ENCODE measurements around the gene PARD6G. TPM values are rescaled to one million over a fixed set of nuclear protein-coding genes. Genes with fewer than 3 reads are reported as not detected.

PARD6G gene
- total and polyA plus RNA-seq, 2 experiments from 2014 or later: 6.9 to 18.5 TPM

DNA sequence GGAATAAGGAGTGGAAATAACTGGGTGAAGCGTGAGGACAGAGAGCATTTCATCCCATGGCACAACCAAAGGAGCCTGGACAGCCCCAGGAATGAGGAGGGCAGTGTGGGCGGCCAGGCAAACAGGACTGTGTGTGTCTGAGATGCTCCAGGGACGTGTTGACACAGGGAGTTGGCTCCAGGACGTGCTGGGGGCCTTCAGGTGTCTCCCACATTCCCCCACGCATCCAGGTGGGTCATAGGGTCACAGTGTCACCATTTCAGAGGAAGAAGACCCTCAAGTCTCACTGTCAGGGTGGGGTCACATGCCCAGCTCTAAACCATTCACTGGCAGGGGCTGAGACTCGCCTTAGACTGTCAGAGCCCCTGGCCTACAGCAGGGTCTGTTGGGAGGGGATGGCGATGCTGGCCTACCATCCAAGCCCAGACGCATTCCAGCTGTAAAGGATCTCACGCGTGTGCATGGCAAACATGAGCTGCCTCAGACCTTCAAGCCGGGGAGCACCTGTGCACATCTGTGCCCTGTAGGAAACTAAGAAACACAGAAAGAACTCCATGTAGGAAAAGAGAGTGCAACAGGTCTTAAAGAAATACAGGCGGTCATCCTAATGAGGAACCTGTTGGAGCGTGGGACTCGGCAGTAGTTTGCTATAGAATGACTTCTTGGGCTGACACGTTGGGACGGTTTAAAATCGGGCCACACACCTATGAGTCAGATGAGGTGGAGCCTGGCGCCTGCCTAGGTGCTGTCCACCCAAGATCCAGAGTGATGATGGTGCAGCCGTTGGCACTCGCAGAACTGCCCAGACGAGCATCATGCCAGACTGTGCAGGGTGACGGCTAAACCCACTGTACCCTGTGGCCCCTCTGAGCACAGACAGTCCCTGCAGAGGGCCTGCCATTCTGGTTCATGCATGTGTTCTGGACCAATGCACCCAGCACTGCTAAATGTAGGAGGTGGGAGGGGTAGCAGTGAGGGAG, 17.3 kb downstream of the PARD6G start:
- Histone ChIP-seq H3K79me2 (replicated peaks; ENCODE audit: insufficient read depth) (0 out of 2 replicates have a peak, but pooled peaks cover 4% of the 10 kb centered on the region), H2AFZ (no peak overlapping the region), H3K4me2 (no peak overlapping the region), H3K9me2 (ENCODE audit: insufficient read depth) (no peaks in the 10 kb centered on the region), H3K4me1 (ENCODE audit: insufficient read depth) (peaks cover 6% of the 10 kb centered on the region), H3F3A (replicated peaks; ENCODE audit: low read depth) (no peaks in the 10 kb centered on the region), H3K27ac (ENCODE audit: low read depth) (no peak overlapping the region), H3K27me3 (ENCODE audit: insufficient read depth) (no peaks in the 10 kb centered on the region), H3K4me3 (no peak overlapping the region), H3K36me3 (ENCODE audit: insufficient read depth) (no peaks in the 10 kb centered on the region), H4K20me1 (replicated peaks; ENCODE audit: insufficient read depth) (0 out of 2 replicates have a peak, but pooled peaks cover 9% of the 10 kb centered on the region)
- H3K36me3 Mint-ChIP-seq (ENCODE audit: low read depth): no peaks in the 10 kb centered on the region
- H3K27ac Mint-ChIP-seq: no peak overlapping the region
- TF ChIP-seq, protein P1, sequence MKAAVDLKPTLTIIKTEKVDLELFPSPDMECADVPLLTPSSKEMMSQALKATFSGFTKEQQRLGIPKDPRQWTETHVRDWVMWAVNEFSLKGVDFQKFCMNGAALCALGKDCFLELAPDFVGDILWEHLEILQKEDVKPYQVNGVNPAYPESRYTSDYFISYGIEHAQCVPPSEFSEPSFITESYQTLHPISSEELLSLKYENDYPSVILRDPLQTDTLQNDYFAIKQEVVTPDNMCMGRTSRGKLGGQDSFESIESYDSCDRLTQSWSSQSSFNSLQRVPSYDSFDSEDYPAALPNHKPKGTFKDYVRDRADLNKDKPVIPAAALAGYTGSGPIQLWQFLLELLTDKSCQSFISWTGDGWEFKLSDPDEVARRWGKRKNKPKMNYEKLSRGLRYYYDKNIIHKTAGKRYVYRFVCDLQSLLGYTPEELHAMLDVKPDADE (IDR thresholded peaks at IDR 0.05): no peak
- TF ChIP-seq CREB1 (CRISPR knock-in tag; IDR thresholded peaks at IDR 0.05; ENCODE audit: low read depth): no peak
- no peak for TF ChIP-seq EZH2 (IDR thresholded peaks at IDR 0.05; ENCODE audit: low read depth, unreplicated experiment)
- no peak for TF ChIP-seq POLR2AphosphoS5 (IDR thresholded peaks at IDR 0.05; ENCODE audit: low read depth)
- TF ChIP-seq EZH2phosphoT487 (IDR thresholded peaks at IDR 0.05; ENCODE audit: unreplicated experiment): no peak
- no peak overlapping the region for H3K4me3 Mint-ChIP-seq
- no peak for DNase-seq (ENCODE audit: low spot score)
- no peaks in the 10 kb centered on the region; the same call in 2 of the 3 replicates for H3K9me3 Mint-ChIP-seq
- peaks cover 8% of the 10 kb centered on the region for H3K27me3 Mint-ChIP-seq (ENCODE audit: insufficient read depth, low read depth, poor library complexity)
- no peak for ATAC-seq
- peaks cover 13% of the 10 kb centered on the region for H3K4me1 Mint-ChIP-seq

DNA sequence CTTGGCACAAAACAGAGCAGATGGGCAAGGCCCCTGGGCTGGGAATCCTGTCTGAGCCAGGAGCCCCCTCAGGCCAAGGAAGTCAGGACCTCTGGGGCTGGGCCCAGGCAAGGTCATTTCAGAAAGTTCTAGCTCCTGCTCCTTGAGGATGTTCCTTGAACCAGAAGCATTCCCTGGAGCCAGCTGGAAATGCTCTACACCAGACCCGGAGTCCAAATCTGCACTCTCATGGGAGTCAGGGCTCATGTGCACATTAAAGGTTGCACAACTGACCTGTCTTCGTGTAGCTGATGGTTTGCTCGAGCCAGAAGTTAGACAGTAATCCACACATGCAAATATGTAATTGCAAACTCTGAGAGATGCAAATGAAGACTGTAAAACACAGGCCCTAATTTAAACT, 18.0 kb downstream of the PARD6G start:
- H3K27ac Mint-ChIP-seq: no peak overlapping the region
- TF ChIP-seq CREB1 (CRISPR knock-in tag; IDR thresholded peaks at IDR 0.05; ENCODE audit: low read depth): no peak
- no peak for TF ChIP-seq JUNB (IDR thresholded peaks at IDR 0.05; ENCODE audit: unreplicated experiment)
- TF ChIP-seq EZH2 (IDR thresholded peaks at IDR 0.05; ENCODE audit: low read depth, unreplicated experiment): no peak
- no peak for TF ChIP-seq EZH2phosphoT487 (IDR thresholded peaks at IDR 0.05; ENCODE audit: unreplicated experiment)
- no peak for TF ChIP-seq NANOG (IDR thresholded peaks at IDR 0.05; ENCODE audit: borderline replicate concordance)
- TF ChIP-seq, protein P2, sequence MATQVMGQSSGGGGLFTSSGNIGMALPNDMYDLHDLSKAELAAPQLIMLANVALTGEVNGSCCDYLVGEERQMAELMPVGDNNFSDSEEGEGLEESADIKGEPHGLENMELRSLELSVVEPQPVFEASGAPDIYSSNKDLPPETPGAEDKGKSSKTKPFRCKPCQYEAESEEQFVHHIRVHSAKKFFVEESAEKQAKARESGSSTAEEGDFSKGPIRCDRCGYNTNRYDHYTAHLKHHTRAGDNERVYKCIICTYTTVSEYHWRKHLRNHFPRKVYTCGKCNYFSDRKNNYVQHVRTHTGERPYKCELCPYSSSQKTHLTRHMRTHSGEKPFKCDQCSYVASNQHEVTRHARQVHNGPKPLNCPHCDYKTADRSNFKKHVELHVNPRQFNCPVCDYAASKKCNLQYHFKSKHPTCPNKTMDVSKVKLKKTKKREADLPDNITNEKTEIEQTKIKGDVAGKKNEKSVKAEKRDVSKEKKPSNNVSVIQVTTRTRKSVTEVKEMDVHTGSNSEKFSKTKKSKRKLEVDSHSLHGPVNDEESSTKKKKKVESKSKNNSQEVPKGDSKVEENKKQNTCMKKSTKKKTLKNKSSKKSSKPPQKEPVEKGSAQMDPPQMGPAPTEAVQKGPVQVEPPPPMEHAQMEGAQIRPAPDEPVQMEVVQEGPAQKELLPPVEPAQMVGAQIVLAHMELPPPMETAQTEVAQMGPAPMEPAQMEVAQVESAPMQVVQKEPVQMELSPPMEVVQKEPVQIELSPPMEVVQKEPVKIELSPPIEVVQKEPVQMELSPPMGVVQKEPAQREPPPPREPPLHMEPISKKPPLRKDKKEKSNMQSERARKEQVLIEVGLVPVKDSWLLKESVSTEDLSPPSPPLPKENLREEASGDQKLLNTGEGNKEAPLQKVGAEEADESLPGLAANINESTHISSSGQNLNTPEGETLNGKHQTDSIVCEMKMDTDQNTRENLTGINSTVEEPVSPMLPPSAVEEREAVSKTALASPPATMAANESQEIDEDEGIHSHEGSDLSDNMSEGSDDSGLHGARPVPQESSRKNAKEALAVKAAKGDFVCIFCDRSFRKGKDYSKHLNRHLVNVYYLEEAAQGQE (IDR thresholded peaks at IDR 0.05; ENCODE audit: unreplicated experiment): no peak
- TF ChIP-seq, protein P1 (IDR thresholded peaks at IDR 0.05): no peak

More for the DNA sequence above, 18.0 kb downstream of the PARD6G start:
- Histone ChIP-seq H3K9me2 (ENCODE audit: insufficient read depth) (no peaks in the 10 kb centered on the region), H3F3A (replicated peaks; ENCODE audit: low read depth) (no peaks in the 10 kb centered on the region), H3K27ac (ENCODE audit: low read depth) (no peak overlapping the region), H3K4me3 (no peak overlapping the region), H3K27me3 (ENCODE audit: insufficient read depth) (no peaks in the 10 kb centered on the region), H3K36me3 (ENCODE audit: insufficient read depth) (no peaks in the 10 kb centered on the region), H3K4me1 (ENCODE audit: insufficient read depth) (peaks cover 9% of the 10 kb centered on the region), H4K20me1 (replicated peaks; ENCODE audit: insufficient read depth) (0 out of 2 replicates have a peak, but pooled peaks cover 9% of the 10 kb centered on the region), H3K4me2 (no peak overlapping the region), H3K79me2 (replicated peaks; ENCODE audit: insufficient read depth) (0 out of 2 replicates have a peak, but pooled peaks cover 4% of the 10 kb centered on the region), H2AFZ (no peak overlapping the region)
- peaks cover 16% of the 10 kb centered on the region for H3K4me1 Mint-ChIP-seq
- no peaks in the 10 kb centered on the region for H3K36me3 Mint-ChIP-seq (ENCODE audit: low read depth)
- no peak overlapping the region for H3K4me3 Mint-ChIP-seq
- no peak for DNase-seq (ENCODE audit: low spot score)
- H3K27me3 Mint-ChIP-seq (ENCODE audit: insufficient read depth, low read depth, poor library complexity): peaks cover 7% of the 10 kb centered on the region
- H3K9me3 Mint-ChIP-seq: no peaks in the 10 kb centered on the region; the same call in 2 of the 3 replicates
- no peak for ATAC-seq
